ENCODE data around the gene ACTA2.

DNA sequence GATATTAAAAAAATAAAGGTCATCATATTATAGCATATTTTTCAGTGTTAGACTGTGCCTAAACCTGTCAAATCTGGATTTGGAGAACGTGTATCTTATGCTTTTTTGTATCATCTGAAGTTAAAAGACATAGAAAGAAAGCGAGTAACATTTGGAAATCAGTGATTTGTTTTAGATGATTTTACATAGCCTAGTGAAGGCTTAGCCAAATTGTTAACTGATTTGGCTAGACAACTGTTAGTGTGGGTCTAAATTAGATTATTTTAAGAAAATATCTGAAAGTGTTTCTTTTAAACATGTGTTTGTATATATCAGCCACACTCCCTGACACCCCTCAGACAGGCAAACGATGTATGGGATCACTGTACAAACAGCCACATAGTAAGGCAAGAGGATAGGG, 35.6 kb downstream of the ACTA2 start:
- TF ChIP-seq, protein P1, sequence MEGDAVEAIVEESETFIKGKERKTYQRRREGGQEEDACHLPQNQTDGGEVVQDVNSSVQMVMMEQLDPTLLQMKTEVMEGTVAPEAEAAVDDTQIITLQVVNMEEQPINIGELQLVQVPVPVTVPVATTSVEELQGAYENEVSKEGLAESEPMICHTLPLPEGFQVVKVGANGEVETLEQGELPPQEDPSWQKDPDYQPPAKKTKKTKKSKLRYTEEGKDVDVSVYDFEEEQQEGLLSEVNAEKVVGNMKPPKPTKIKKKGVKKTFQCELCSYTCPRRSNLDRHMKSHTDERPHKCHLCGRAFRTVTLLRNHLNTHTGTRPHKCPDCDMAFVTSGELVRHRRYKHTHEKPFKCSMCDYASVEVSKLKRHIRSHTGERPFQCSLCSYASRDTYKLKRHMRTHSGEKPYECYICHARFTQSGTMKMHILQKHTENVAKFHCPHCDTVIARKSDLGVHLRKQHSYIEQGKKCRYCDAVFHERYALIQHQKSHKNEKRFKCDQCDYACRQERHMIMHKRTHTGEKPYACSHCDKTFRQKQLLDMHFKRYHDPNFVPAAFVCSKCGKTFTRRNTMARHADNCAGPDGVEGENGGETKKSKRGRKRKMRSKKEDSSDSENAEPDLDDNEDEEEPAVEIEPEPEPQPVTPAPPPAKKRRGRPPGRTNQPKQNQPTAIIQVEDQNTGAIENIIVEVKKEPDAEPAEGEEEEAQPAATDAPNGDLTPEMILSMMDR (conservative IDR thresholded peaks at IDR 0.05; ENCODE audit: low read depth, low read length) = no peak
- TF ChIP-seq EZH2 (IDR thresholded peaks at IDR 0.05; ENCODE audit: low read length, unreplicated experiment) = no peak
